Neural cell (in vitro differentiated cells): ENCODE results near the gene OR12D3. TPM values are rescaled to one million over a fixed set of nuclear protein-coding genes. Genes with fewer than 3 reads are reported as not detected.

ENCODE experiments used
- H2AFZ ChIP-seq: fragments of 200-600, 300-800 bp; sonication (generic), shearing (Covaris generic); 2 replicates; pipeline ENCODE4 v1.6.0; 2014; ENCODE audit warnings: low read depth, mild to moderate bottlenecking, antibody characterized with exemption, low read length, moderate library complexity
- H3F3A ChIP-seq: fragments of 200-600 bp; shearing (Covaris generic); 2 replicates; pipeline ENCODE4 v1.6.1; 2016; ENCODE audit warnings: mild to moderate bottlenecking, moderate library complexity, mixed read lengths, antibody characterized with exemption, low read length; ENCODE audit not compliant: insufficient read depth, poor library complexity, severe bottlenecking
- H3K27ac ChIP-seq: fragments of 200-600, 300-800 bp; sonication (generic), shearing (Covaris generic); 2 replicates; pipeline ENCODE4 v1.5.1; 2014; ENCODE audit warnings: mild to moderate bottlenecking, low read length, moderate library complexity
- H3K27me3 ChIP-seq: fragments of 300-800, 200-600 bp; sonication (generic), shearing (Covaris generic); 2 replicates; pipeline ENCODE4 v1.6.0; 2014; ENCODE audit warnings: mild to moderate bottlenecking, low read depth, low read length, moderate library complexity; ENCODE audit not compliant: insufficient read depth
- H3K36me3 ChIP-seq: fragments of 300-800, 200-600 bp; sonication (generic), shearing (Covaris generic); 2 replicates; pipeline ENCODE4 v1.5.1; 2014; ENCODE audit warnings: mild to moderate bottlenecking, antibody characterized with exemption, low read length, moderate library complexity; ENCODE audit not compliant: insufficient read depth
- H3K4me2 ChIP-seq: fragments of 300-800, 200-600 bp; sonication (generic), shearing (Covaris generic); 2 replicates; pipeline ENCODE4 v1.6.0; 2014; ENCODE audit warnings: mild to moderate bottlenecking, low read length
- H3K4me3 ChIP-seq: fragments of 300-800, 200-600 bp; sonication (generic), shearing (Covaris generic); 2 replicates; pipeline ENCODE4 v1.5.1; 2014; ENCODE audit warnings: mild to moderate bottlenecking, low read length, moderate library complexity
- H3K79me2 ChIP-seq: fragments of 200-600 bp; shearing (Covaris generic); replicated peaks from 2 replicates; pipeline ENCODE4 v1.6.0; 2014; ENCODE audit warnings: mild to moderate bottlenecking, low read length, moderate library complexity; ENCODE audit not compliant: insufficient read depth
- H3K9ac ChIP-seq: fragments of 300-800, 200-600 bp; sonication (generic), shearing (Covaris generic); 2 replicates; pipeline ENCODE4 v1.6.1; 2016; ENCODE audit warnings: mild to moderate bottlenecking, low read length, mixed read lengths
- H3K9me2 ChIP-seq: fragments of 200-600 bp; shearing (Covaris generic); 2 replicates; pipeline ENCODE4 v1.6.1; 2016; ENCODE audit warnings: mild to moderate bottlenecking, low read length, mixed read lengths; ENCODE audit not compliant: insufficient read depth
- H3K9me3 ChIP-seq: fragments of 200-600, 300-800 bp; sonication (generic), shearing (Covaris generic); 2 replicates; pipeline ENCODE4 v1.6.1; 2016; ENCODE audit warnings: mild to moderate bottlenecking, mixed run types, low read length, moderate library complexity, mixed read lengths
- H4K20me1 ChIP-seq: fragments of 200-600 bp; shearing (Covaris generic); 2 replicates; pipeline ENCODE4 v1.6.1; 2016; ENCODE audit warnings: mild to moderate bottlenecking, mixed run types; ENCODE audit not compliant: insufficient read depth
- EP300 ChIP-seq: fragments of 450-650 bp; conservative IDR thresholded peaks from 2 replicates; pipeline ENCODE4 v1.6.1; 2014; ENCODE audit warnings: antibody characterized with exemption, mild to moderate bottlenecking, moderate library complexity; ENCODE audit not compliant: poor library complexity, severe bottlenecking
- EZH2 ChIP-seq: fragments of 200-600, 300-800 bp; shearing (Covaris generic), sonication (generic); IDR thresholded peaks from 2 replicates; pipeline ENCODE4 v1.6.1; 2014; ENCODE audit warnings: antibody characterized with exemption, low read length, borderline replicate concordance, mild to moderate bottlenecking; ENCODE audit not compliant: insufficient read depth, poor library complexity, severe bottlenecking
- MXI1 ChIP-seq: fragments of 450-650 bp; conservative IDR thresholded peaks from 2 replicates; pipeline ENCODE4 v1.6.1; 2014; ENCODE audit warnings: antibody characterized with exemption, mild to moderate bottlenecking; ENCODE audit not compliant: poor library complexity, severe bottlenecking
- POLR2AphosphoS5 ChIP-seq: IDR thresholded peaks from 2 replicates; pipeline ENCODE4 v1.6.1; 2012
- RAD21 ChIP-seq: fragments of 450-650 bp; conservative IDR thresholded peaks from 2 replicates; pipeline ENCODE4 v1.6.1; 2014; ENCODE audit warnings: antibody characterized with exemption, mild to moderate bottlenecking, moderate library complexity
- SMC3 ChIP-seq: fragments of 450-650 bp; conservative IDR thresholded peaks from 2 replicates; pipeline ENCODE4 v1.6.1; 2014; ENCODE audit warnings: antibody characterized with exemption, mild to moderate bottlenecking, moderate library complexity; ENCODE audit not compliant: poor library complexity
- TAF1 ChIP-seq: IDR thresholded peaks from 2 replicates; pipeline ENCODE4 v1.6.1; 2012; ENCODE audit warnings: low read depth
- polyA plus RNA-seq: library from polyadenylated mRNA; depleted of rRNA; stranded (reverse); fragments of >200 nt; gene quantifications from 2 replicates; pipeline ENCODE4 v1.2.3, GENCODE V29; 2014
- TF ChIP-seq, protein P1 (sequence below): fragments of 450-650 bp; IDR thresholded peaks from 2 replicates; pipeline ENCODE4 v1.5.1; 2014; ENCODE audit warnings: antibody characterized with exemption, mild to moderate bottlenecking, moderate library complexity; ENCODE audit not compliant: poor library complexity, severe bottlenecking
- TF ChIP-seq, protein P2 (sequence below): IDR thresholded peaks from 2 replicates; pipeline ENCODE4 v1.6.1; 2012; ENCODE audit warnings: borderline replicate concordance

OR12D3 gene
- polyA plus RNA-seq, 1 donor from 2014 or later = not detected

DNA sequence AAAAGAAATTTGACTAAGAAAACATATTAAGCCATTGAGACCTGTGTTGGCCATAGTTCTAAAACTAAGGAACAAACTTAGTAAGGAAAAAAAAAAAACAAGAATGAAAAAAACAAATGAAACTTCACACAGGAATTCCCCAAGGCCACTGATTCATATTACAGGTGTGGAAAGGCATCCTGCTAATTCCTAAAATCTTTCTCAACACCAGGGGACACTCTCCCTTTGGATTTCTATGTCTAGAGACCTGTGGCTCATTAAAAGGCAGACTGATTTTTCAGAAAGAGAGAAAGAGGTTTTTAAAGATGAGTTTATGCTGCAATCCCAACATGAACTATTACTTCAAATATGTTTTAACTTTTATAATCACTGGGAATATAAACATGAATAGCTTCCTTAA, 39.5 kb upstream of the OR12D3 start, which contains the start of gene OR12D1:
Gene OR12D1 (plus strand): TSS at position 341 of the 400 bp plus-strand sequence.
- no peak for TF ChIP-seq RAD21
- no peak for TF ChIP-seq MXI1
- TF ChIP-seq, protein P1, sequence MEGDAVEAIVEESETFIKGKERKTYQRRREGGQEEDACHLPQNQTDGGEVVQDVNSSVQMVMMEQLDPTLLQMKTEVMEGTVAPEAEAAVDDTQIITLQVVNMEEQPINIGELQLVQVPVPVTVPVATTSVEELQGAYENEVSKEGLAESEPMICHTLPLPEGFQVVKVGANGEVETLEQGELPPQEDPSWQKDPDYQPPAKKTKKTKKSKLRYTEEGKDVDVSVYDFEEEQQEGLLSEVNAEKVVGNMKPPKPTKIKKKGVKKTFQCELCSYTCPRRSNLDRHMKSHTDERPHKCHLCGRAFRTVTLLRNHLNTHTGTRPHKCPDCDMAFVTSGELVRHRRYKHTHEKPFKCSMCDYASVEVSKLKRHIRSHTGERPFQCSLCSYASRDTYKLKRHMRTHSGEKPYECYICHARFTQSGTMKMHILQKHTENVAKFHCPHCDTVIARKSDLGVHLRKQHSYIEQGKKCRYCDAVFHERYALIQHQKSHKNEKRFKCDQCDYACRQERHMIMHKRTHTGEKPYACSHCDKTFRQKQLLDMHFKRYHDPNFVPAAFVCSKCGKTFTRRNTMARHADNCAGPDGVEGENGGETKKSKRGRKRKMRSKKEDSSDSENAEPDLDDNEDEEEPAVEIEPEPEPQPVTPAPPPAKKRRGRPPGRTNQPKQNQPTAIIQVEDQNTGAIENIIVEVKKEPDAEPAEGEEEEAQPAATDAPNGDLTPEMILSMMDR = no peak
- TF ChIP-seq, protein P2, sequence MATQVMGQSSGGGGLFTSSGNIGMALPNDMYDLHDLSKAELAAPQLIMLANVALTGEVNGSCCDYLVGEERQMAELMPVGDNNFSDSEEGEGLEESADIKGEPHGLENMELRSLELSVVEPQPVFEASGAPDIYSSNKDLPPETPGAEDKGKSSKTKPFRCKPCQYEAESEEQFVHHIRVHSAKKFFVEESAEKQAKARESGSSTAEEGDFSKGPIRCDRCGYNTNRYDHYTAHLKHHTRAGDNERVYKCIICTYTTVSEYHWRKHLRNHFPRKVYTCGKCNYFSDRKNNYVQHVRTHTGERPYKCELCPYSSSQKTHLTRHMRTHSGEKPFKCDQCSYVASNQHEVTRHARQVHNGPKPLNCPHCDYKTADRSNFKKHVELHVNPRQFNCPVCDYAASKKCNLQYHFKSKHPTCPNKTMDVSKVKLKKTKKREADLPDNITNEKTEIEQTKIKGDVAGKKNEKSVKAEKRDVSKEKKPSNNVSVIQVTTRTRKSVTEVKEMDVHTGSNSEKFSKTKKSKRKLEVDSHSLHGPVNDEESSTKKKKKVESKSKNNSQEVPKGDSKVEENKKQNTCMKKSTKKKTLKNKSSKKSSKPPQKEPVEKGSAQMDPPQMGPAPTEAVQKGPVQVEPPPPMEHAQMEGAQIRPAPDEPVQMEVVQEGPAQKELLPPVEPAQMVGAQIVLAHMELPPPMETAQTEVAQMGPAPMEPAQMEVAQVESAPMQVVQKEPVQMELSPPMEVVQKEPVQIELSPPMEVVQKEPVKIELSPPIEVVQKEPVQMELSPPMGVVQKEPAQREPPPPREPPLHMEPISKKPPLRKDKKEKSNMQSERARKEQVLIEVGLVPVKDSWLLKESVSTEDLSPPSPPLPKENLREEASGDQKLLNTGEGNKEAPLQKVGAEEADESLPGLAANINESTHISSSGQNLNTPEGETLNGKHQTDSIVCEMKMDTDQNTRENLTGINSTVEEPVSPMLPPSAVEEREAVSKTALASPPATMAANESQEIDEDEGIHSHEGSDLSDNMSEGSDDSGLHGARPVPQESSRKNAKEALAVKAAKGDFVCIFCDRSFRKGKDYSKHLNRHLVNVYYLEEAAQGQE = no peak
- no peak for TF ChIP-seq EP300
- TF ChIP-seq TAF1 = no peak
- no peak for TF ChIP-seq EZH2
- no peak for TF ChIP-seq POLR2AphosphoS5
- TF ChIP-seq SMC3 = no peak
- Histone ChIP-seq H4K20me1 (no peaks in the 10 kb centered on the region), H2AFZ (no peak within 1 kb of the TSS), H3K9me2 (no peaks in the 10 kb centered on the region), H3K79me2 (no peaks in the 10 kb centered on the region), H3K36me3 (no peaks in the 10 kb centered on the region), H3F3A (no peaks in the 10 kb centered on the region), H3K27ac (no peak within 1 kb of the TSS), H3K27me3 (no peaks in the 10 kb centered on the region), H3K4me2 (no peak within 1 kb of the TSS), H3K4me3 (no peak within 1 kb of the TSS), H3K9ac (no peak within 1 kb of the TSS), H3K9me3 (no peaks in the 10 kb centered on the region)

DNA sequence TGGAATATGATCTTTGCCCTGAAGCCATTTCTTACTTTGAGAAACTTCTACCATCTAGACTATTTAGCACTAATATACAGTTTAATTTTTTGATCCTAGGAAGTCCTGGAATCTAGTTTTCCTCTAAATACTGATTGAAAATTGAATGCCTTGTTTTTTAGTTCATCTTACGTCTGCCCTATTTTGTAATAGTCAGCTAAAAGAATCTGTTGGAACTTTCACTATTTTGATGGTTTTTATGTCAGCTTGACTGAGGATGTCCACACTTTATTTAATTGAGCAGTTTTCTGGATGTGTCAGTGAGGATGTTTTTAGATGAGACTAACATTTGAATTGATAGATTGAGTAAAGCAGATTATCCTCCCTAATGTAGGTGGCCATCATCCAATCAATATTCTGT, 28.7 kb upstream of the OR12D3 start:
- H3K4me3 ChIP-seq = no peak overlapping the region
- H3K27ac ChIP-seq = no peak overlapping the region
- H3K4me2 ChIP-seq = no peak overlapping the region
- no peak overlapping the region for H2AFZ ChIP-seq
- no peak overlapping the region for H3K9ac ChIP-seq
- H3K79me2 ChIP-seq = no peaks in the 10 kb centered on the region
- no peaks in the 10 kb centered on the region for H3K36me3 ChIP-seq
- no peaks in the 10 kb centered on the region for H3K9me2 ChIP-seq
- H3F3A ChIP-seq = no peaks in the 10 kb centered on the region
- H3K27me3 ChIP-seq = no peaks in the 10 kb centered on the region
- H3K9me3 ChIP-seq = no peaks in the 10 kb centered on the region
- no peak for TF ChIP-seq MXI1
- TF ChIP-seq TAF1 = no peak
- TF ChIP-seq, protein P1 = no peak
- no peak for TF ChIP-seq EZH2
- no peak for TF ChIP-seq SMC3
- H4K20me1 ChIP-seq = no peaks in the 10 kb centered on the region
